HG03135 (cell line): Measurements from ENCODE around the gene ALDH3A1.

Experiments
- ATAC-seq: cut with Tn5 transposase; IDR thresholded peaks from one replicate; pipeline ENCODE4 v1.9.1; 2021; ENCODE audit warnings: mild to moderate bottlenecking, moderate library complexity; ENCODE audit not compliant: unreplicated experiment

ALDH3A1 gene

DNA sequence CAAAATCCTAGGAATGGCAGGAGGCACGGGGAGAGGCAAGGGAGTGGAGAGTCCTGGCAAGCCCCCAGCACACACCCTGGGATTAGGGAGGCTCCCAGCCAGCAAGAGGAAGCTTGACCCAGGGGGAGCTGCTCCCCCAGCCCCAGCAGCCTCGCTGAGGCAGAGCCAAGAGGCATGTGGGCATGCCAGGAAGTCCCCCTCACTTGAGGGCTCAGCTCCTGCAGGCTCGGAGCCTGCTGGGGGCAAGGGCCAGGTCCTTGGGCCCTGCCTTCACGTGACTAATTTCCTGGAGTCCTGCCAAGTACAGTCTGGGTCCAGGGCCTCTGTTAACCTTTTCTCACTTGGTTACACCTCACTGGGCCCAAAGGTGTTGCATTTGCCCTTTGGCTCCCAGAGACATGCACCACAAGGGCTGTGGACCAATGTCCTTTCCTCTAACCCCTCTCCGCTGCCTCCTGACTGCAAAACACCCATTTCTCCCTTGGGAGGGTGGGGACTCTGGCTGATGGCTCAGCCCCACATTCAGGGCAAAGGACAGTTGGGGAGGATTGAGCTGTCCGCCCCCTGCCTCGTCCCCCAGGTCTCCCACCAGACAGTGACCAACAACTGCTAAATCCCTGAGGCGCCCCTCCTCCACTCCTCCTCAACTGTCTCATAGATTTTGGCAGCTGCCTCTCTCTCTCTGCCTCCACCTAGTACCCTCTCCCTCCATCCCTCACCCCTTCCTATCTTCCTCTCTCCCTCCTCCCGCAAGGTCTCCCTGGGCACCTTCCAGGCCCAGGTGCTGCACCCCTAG, 27.3 kb downstream of the ALDH3A1 start:
- ATAC-seq, result no peak

DNA sequence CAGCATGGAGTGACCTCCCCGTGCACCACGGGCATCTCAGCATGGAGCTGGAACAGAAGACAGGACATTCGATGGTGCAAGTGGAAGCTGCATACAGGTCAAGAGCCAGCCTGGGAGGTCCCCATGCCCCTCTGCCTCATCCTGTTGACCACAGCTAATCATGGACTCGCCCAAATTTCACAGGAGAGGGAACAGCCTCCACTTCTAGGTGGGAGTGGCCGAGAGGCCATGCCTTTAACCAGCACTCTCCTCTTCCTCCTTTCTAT, 28.0 kb downstream of the ALDH3A1 start:
- ATAC-seq, result no peak

GRCh38 chr17:19719355-19720209, 28.5 kb downstream of the ALDH3A1 start:
- ATAC-seq, result no peak

DNA sequence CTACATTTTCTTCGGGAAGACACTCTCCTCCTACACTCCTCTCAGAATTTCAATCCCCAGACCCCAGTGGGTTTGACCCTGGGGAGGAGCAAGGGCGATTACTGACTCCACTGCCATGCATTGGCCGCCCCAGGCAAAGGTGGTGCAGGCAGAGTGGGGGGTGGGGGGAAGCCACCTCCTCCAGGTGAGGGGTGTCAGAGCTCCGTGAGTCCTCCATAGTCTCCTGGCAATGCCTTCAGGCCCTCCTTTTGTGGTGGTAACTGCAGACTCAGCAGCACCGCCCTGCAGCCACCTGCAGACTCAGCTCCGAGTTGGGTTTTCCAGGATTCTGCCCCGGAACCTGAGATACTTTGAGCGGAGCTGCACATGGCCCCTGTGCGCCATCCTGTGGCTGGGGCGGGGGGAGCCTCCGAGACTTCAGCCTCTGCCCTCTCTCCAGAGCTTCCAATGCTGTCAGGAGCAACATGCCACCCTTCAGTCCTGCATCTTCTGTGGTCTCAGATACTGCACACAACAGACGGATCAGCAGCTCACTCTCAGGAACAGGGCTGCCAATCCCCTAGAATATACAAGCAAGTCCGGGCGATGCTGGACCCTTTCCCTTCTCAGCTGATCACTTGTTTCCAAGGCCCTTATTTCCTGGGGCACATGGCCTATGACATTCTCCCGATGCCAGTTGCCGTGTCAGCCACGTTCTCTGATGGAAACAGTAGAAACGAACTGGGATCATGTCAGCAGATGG, 29.3 kb downstream of the ALDH3A1 start:
- ATAC-seq, result no peak

GRCh38 chr17:19718041-19718612, 30.0 kb downstream of the ALDH3A1 start:
- ATAC-seq, result no peak

DNA sequence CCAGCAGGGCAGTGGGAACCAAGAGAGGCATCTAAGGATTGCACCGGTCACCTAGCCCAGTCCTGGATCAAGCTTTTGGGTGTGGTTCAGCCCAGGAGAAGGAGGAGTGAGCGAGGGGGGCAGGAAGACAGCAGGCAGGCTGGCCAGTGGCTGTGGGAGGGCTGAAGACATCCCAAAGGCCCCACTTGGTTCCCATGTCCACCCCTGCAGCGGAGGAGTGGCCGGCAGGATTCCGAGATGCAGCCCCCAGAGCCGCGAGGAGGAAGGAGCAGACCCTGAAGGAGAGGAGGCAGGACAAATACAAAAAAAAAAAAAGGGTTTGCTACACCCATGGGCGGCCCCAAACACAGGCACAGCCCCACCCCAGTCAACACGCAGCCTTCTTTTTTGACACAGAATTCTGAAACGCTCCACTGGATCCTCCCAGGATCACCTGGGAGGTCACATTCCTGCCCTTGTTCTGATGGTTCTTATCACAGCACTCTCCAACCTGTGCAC, 30.6 kb downstream of the ALDH3A1 start:
- no peak for ATAC-seq

DNA sequence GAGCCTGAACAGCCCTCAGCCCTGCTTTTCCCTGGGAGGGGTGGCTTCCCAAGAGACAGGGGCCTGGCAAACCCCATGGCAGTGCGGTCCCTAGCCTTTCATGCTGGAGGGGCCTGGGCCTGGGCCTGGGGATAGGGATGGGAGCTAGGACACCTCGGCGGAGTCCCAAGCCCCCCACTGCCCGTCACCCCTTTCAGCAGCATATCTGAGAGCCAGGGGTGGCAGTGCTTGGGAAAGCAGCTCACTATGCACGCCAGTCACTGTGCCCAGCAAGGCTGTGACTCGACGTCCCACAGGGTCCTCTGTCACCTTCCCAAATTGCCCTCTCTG, 31.1 kb downstream of the ALDH3A1 start:
- no peak for ATAC-seq

- ATAC-seq, result no peak
These were observed 31.7 kb downstream of the ALDH3A1 start, which contains the start of gene SLC47A2 for GRCh38 chr17:19716108-19717030. SLC47A2 (minus strand) TSS chr17:19716584; CDS start chr17:19716555, 29 bp downstream.

- no peak for ATAC-seq
These were observed 33.3 kb downstream of the ALDH3A1 start for GRCh38 chr17:19714542-19715411.

DNA sequence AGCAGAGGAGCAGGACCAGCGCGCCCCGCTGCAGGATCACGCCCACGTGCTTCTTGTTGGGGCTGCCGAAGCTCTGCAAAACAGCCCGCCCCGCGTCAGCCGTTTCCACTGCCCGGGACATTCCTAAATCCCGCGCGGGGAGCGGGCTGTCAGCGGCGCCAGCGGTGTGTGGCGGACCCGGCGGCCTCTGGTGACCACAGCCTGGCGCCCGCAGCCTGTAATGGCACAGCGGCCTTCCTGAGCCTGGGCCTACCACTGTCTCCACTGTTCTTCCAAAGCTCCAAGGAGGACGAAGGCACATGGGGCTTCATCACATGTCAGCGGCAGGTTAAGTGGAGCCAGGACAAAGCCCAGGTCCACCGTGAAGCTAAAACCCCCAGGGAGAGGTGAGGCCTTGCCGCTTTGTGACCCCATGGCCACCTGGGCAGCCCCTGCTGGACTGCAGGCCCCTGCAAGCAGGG, 34.2 kb downstream of the ALDH3A1 start:
- no peak for ATAC-seq

- no peak for ATAC-seq
These were observed 34.6 kb downstream of the ALDH3A1 start for GRCh38 chr17:19713462-19713861.

DNA sequence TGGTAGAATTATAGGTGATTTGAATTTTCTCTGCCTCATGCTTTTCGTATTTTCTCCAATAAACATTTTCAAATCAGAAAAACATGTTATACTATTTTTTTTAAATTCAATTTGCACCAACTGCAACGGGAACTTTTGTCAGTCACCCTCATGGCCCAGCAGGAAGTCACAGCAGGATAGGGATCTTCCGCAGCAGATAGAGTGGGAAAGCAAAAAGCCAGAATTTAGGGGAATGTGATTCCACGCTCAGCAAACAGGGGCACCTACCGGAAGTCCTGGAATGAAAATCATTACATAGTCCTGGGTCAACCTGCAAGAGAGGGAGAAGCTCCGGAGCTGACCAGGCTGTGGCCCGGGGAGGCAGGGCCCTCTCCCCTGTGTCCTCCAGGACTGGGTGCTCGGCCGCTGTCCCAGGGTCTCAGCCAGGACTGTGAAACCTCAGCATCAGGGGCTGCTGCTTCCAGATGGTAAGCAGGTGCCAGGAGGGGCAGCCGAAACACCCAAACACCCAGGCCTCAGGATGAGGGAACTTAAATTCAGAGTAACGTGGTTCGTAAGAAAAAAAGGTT, 35.6 kb downstream of the ALDH3A1 start:
- no peak for ATAC-seq

DNA sequence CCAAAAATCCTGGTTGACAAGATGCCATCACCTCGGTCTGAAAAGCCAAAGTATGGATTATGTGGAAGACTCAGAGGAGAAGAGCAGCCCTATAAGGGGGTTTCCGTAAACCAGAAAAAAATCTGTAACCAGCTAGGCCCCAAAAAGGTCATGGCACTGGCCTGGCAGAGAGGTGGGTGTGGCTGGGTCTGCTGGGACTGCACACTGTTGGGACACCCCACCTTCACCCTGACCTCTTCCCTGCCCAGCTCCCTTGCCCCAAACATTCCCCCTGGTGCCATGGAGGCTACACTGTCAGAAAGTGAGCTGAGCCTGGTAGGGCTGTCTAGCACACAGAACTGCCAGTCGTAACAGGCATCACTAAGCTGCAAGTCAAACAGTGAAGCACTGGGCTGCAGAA, 38.3 kb downstream of the ALDH3A1 start:
- no peak for ATAC-seq

DNA sequence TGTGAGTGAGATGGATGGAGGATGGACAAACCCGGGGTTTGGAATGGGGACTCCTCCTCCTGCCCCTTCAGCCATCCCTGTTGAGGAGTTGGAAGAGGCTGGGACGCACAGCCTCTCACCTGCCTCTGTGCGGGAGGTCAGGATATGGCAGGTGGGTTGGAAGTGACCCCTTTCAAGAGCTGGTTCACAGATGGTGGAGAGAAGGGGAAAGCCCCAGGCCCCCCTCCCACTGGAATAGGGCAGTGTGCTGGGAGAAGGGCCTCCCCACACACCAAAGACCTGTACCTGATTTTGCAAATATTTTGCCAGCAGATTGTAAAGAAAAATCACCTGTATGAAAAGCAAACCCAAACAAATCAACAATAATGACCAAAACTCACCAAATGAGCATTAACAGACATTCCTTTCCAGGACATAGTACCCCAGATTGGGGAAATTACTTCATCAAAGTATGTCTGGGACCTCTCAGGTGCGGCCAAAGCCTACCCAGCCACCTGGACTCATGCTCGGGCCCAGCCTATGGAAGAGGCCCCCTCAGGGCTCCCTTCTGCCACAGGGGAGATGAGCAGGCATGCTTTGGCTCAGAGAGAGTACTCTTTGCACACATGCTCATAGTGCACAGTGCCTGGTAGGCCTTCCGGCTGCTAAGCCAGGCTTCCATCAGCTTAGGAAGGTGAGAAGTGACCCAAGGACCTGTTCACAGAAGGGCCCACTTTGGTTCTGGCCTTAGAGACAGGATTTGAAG, 39.5 kb downstream of the ALDH3A1 start:
- ATAC-seq, result no peak

GRCh38 chr17:19707728-19708221, 40.3 kb downstream of the ALDH3A1 start:
- ATAC-seq, result no peak

- ATAC-seq, result no peak
These were observed 41.0 kb downstream of the ALDH3A1 start for GRCh38 chr17:19706791-19707727.
